A549 (cell line): Measurements from ENCODE around the gene LNPEP.

Experiments used
- MAFK ChIP-seq: fragments of 450-650 bp; IDR thresholded peaks from 2 replicates; pipeline ENCODE4 v1.6.1; 2014; ENCODE audit not compliant: partially characterized antibody
- MYC ChIP-seq: IDR thresholded peaks from 2 replicates; pipeline ENCODE4 v1.6.1; 2012; ENCODE audit warnings: mild to moderate bottlenecking, inconsistent platforms, low read length, improper control_type of control experiment, borderline replicate concordance
- RCOR1 ChIP-seq: fragments of 150-350 bp; IDR thresholded peaks from 2 replicates; pipeline ENCODE4 v1.6.1; 2014; ENCODE audit warnings: antibody characterized with exemption, low read length, low read depth

DNA sequence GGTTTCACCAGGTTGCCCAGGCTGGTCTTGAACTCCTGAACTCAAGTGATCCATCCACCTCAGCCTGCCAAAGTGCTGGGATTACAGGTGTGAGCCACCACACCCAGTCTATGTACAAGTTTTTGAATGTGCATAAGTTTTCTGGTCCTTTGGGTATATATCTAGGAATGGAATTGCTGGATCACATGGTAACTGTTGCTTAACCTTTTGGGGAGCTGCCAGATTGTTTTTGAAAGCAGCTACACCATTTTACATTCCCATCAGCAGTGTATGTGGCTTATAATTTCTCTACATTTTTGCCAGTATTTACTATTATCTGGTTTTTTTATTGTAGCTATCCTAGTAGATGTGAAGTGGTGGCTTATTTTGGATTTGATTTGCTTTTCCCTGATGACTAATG lies 8.9 kb upstream of the LNPEP start:
- TF ChIP-seq MAFK = no peak
- TF ChIP-seq RCOR1 = no peak
- no peak for TF ChIP-seq MYC
